Naive thymus-derived CD8-positive, alpha-beta T cell (primary cell): ENCODE measurements around the gene ARHGEF6. TPM values are rescaled to one million over a fixed set of nuclear protein-coding genes. Genes with fewer than 3 reads are reported as not detected.

Experiments used
- ATAC-seq, 2 donors: fragments of 150-1000 bp; cut with Tn5 transposase in 1 of 2; sonication (Bioruptor Pico), chemical (Tn5 transposase) in 1 of 2; 1 replicate in 1 of 2; 2 replicates in 1 of 2; pipeline ENCODE4 v1.10.0; 2021; ENCODE audit warnings: mild to moderate bottlenecking in 2 of 2, moderate library complexity in 2 of 2
- POLR2A ChIA-PET: fragments of 350-600 bp; sonication (Branson Sonifier 250); formaldehyde crosslinking; loops from one replicate; lab custom pipeline; 2021; ENCODE audit warnings: antibody characterized with exemption; lab: Charles Lee
- DNase-seq, 10 donors: peaks; one replicate each; pipeline versions ENCODE4 v3.0.0 to v3.0.0-alpha.2; 2020 to 2022
- H3K27ac Mint-ChIP-seq, 10 donors: one replicate each; pipeline ENCODE4 v1.8.0; 2020 to 2022; ENCODE audit warnings: mild to moderate bottlenecking in 10 of 10, mixed read lengths in 10 of 10, moderate library complexity in 4 of 10, inconsistent platforms in 1 of 10
- H3K27me3 Mint-ChIP-seq, 5 donors: one replicate each; pipeline ENCODE4 v1.8.0; 2021 to 2022; ENCODE audit warnings: mixed read lengths in 5 of 5
- H3K36me3 Mint-ChIP-seq, 3 donors: one replicate each; pipeline ENCODE4 v1.8.0; 2020 to 2022; ENCODE audit warnings: mixed read lengths in 3 of 3, mild to moderate bottlenecking in 2 of 3, inconsistent platforms in 1 of 3
- H3K4me1 Mint-ChIP-seq, 4 donors: one replicate each; pipeline ENCODE4 v1.8.0; 2021 to 2022; ENCODE audit warnings: mixed read lengths in 4 of 4
- H3K4me3 Mint-ChIP-seq, 10 donors: one replicate each; pipeline ENCODE4 v1.8.0; 2020 to 2022; ENCODE audit warnings: mild to moderate bottlenecking in 10 of 10, mixed read lengths in 10 of 10, moderate library complexity in 6 of 10, inconsistent platforms in 1 of 10
- H3K9me3 Mint-ChIP-seq, 9 donors: one replicate each; pipeline ENCODE4 v1.8.0; 2020 to 2022; ENCODE audit warnings: mixed read lengths in 9 of 9, mild to moderate bottlenecking in 3 of 9, inconsistent platforms in 1 of 9, moderate library complexity in 1 of 9
- polyA plus RNA-seq, 3 donors: library from polyadenylated mRNA; unstranded; fragments of 300-500 nt; fragmentation: Illumina TruSeq; gene quantifications; one replicate each; pipeline ENCODE4 v1.2.3, GENCODE V29; 2021
- total RNA-seq, 8 experiments: library from RNA in 2 of 8; stranded (reverse) in 2 of 8; gene quantifications; one replicate each; pipeline ENCODE4 v1.2.3 and lab custom pipeline; 2021 to 2026

Gene ARHGEF6
- total and polyA plus RNA-seq, 5 experiments from 2014 or later: 69.8 to 82.0 (median 75.4) TPM

DNA sequence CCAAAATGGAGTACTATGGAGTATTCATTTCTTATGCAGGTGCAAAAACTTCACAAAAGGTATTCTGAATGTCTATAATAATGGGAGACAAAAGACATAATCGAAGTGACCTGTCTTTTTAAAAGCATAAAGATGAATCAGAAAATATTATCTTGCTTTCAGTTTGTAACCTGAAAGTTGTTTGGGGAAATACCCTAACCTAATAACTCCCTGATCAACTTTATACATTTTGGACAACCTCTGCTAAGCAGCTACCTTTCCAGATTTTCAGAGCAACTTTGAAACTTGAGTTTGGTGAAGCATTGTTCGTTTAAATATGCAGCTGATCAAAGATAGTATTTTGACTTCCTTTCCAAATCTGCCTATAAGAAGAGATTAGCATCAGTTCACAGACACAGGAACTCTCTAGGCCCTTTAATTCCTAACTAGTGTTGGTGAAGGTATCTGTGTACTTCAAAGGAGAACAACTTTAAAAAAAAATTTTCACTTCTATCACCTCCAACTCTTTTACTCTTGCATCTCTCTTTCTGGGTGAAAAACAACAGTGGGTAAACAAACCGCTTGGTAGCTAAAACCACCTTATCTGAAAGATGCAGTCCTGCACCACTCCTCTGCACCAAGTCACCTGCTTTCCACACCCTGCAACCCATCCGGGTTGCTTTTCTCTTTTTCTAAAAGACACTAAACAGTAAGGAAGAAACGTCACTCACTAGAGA lies 106.3 kb downstream of the ARHGEF6 start:
- H3K36me3 Mint-ChIP-seq: peaks cover 0 to 45% (median 23%) of the 10 kb centered on the region in 3 donors
- no peaks in the 10 kb centered on the region for H3K27me3 Mint-ChIP-seq
- no peaks in the 10 kb centered on the region for H3K9me3 Mint-ChIP-seq
- POLR2A ChIA-PET: interaction anchor here (0.6 to 2.1 kb wide), 10 partner anchors 11 to 178 kb away, joined by 3 to 7 read pairs (median 4); no protein-coding TSS in a partner anchor
- ATAC-seq: peak; percentile 89 to 91
- H3K4me3 Mint-ChIP-seq: peak overlapping the region; percentile 47 to 84 (median 72)
- peak overlapping the region; percentile 86 to 96 (median 93) for H3K27ac Mint-ChIP-seq
- peak in 7 of 10 donors; percentile 9 to 72 (median 35) for DNase-seq
- peaks cover 12 to 71% (median 57%) of the 10 kb centered on the region in 4 donors for H3K4me1 Mint-ChIP-seq

DNA sequence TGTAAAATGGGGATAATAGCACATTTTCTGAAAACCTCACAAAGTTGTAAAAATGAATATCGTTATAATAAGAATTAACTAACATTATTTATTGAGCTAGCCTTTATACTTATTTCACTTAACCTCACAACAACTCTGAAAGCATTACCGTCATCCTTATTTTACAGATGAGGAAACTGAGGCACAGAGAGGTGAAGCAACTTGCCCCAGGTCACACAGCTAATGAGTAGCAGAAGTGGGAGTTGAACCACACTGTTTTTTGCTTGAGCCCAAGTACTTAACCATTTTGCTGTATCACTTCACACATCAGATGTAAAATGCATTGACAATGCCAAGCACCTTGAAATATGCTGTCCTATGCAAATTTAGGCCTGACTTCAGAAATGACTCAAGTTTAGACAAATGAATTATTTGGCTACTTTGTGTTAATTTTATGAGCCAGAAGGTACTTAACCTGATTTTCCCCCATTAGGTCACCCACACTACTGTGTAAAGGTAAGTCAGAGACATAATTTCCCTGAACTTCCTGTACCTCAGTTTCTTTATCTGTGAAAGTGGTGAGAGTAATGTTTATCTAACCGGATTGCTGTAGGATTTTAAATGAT lies 109.6 kb downstream of the ARHGEF6 start:
- H3K27me3 Mint-ChIP-seq: no peaks in the 10 kb centered on the region
- H3K4me1 Mint-ChIP-seq: peaks cover 21 to 64% (median 59%) of the 10 kb centered on the region in 4 donors

DNA sequence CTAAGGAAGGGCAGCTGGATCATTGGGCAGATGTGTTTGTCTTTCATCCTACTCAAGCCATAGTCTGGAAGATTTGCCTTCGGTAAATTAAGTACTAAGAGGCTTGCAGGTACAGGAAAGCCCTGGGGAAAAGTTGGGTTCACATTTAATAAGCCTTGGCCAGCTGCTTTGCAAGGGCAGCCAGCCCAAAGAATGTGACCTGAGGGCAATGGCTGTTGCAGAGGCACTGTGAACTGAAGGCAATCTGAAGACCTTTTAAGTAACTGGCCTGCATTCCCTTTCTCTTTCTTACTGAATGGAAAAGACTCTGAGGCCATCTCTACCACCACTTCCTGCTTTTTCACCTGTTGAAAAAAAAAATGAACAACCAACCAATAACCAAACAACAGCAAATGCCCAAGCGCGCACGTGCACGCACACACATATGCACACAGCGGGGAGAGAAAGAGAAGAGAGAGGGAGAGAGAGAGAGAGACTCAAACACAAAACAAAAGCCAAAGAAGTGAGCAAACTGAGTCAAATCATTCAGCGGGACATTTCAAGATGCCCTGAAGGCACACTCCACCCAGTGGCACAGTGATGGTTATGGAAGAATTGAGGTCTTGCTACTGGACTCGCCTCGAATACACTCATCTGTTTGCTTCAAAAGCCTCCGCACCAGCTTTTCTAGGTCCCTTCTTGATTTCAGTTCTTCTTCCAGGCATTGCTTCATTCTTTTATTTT lies 113.1 kb downstream of the ARHGEF6 start:
- POLR2A ChIA-PET: interaction anchor here (0.6 kb wide), 1 partner anchor 75 kb away, joined by 4 read pairs; no protein-coding TSS in a partner anchor
- Mint-ChIP-seq H3K27me3 (no peaks in the 10 kb centered on the region), H3K4me1 (peaks cover 16 to 48% (median 42%) of the 10 kb centered on the region in 4 donors), H3K9me3 (peaks cover 0 to 11% (median 3%) of the 10 kb centered on the region in 9 donors), H3K4me3 (no peak overlapping the region), H3K36me3 (peaks cover 22 to 72% (median 61%) of the 10 kb centered on the region in 3 donors), H3K27ac (peak overlapping the region in 5 of 10 donors; percentile 30 to 72 (median 63))
- ATAC-seq: no peak
- no peak for DNase-seq

More for the DNA sequence above, 109.6 kb downstream of the ARHGEF6 start:
- POLR2A ChIA-PET: no interaction called here
- DNase-seq (no peak), ATAC-seq (no peak)
- H3K36me3 Mint-ChIP-seq: peaks cover 16 to 60% (median 42%) of the 10 kb centered on the region in 3 donors
- H3K9me3 Mint-ChIP-seq: no peaks in the 10 kb centered on the region
- no peak overlapping the region for H3K27ac Mint-ChIP-seq
- H3K4me3 Mint-ChIP-seq: no peak overlapping the region

DNA sequence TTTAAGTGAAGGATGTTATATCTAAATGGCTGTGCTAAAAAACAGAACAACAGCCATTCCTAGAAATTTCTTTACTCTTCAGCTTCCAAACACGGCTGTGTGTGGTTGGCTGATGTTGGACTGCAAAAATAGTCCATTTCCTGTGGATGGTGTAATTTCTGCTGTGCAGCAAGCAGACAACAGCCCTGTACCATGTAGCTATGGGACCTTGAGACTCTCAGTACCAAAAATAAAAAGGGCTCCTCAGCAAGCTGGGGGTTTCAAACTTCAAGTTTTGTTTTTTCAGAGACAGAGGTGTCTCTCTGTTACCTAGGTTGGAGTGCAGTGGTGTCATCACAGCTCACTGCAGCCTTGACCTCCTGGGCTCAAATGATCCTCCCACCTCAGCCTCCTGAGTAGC lies 114.6 kb downstream of the ARHGEF6 start:
- POLR2A ChIA-PET: interaction anchor here (1.0 kb wide), 1 partner anchor 215 kb away, joined by 3 read pairs; no protein-coding TSS in a partner anchor
- Mint-ChIP-seq H3K9me3 (peaks cover 0 to 11% (median 3%) of the 10 kb centered on the region in 9 donors), H3K4me3 (no peak overlapping the region), H3K27me3 (no peaks in the 10 kb centered on the region), H3K4me1 (peaks cover 18 to 54% (median 42%) of the 10 kb centered on the region in 4 donors), H3K36me3 (peaks cover 22 to 59% (median 50%) of the 10 kb centered on the region in 3 donors), H3K27ac (no peak overlapping the region)
- ATAC-seq (no peak), DNase-seq (no peak)

DNA sequence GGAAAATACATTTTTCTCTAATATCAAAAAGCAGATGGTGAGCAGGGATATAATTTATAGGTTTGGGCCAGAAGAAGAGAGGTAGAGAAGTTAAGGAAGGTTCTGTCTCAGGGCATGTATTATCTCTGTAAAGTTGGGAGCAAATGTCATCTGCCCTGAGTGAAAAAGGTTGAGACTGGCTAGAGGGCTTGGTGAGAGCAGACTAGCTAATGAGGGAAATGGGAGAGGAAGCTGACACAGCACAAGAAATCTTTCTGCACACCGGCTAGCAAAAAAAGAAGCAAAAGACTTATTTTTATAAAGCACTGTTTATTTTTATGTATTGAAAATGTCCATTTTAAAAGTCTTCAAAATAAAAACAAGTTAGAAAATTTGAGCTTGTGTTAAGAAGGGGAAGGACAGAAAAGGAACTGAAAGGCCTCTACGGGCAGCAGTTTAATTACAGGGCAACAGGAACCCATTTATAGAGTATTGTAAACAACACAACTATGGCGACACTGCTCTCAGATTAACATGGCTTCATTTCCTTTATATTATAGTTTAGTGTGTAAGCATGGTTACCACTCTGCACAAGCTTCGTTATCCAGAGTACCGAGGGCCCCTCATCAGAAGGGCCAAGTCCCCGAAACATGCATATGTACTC lies 115.4 kb downstream of the ARHGEF6 start:
- DNase-seq (no peak), ATAC-seq (no peak)
- POLR2A ChIA-PET: no interaction called here
- H3K4me3 Mint-ChIP-seq: no peak overlapping the region
- H3K27me3 Mint-ChIP-seq: no peaks in the 10 kb centered on the region
- peaks cover 21 to 61% (median 46%) of the 10 kb centered on the region in 4 donors for H3K4me1 Mint-ChIP-seq
- peaks cover 22 to 54% (median 50%) of the 10 kb centered on the region in 3 donors for H3K36me3 Mint-ChIP-seq
- peak overlapping the region in 3 of 10 donors; percentile 20 to 41 (median 28) for H3K27ac Mint-ChIP-seq
- peaks cover 0 to 11% (median 3%) of the 10 kb centered on the region in 9 donors for H3K9me3 Mint-ChIP-seq

DNA sequence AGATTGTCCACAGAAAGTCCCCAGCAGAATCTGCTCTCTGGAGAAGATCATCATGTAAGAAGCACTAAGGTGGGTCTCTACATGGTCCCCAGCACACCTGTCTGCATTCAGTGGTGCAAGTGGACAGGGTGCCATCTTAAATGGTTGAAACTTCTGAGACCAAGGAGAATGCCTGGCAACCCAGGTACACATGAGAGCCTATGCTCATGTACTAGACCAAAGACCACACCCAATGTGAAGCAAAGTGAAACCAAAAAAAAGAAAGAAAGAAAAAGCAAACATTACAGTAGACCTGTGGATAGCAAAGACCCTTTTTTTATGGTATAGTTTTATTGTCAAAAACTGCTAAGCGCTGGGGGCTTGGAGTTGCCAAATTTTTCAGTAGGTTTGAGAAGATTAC lies 117.8 kb downstream of the ARHGEF6 start:
- H3K4me3 Mint-ChIP-seq: peak overlapping the region in 4 of 10 donors; percentile 1 to 26 (median 14)
- ATAC-seq (peak; percentile 55), DNase-seq (no peak)
- H3K27me3 Mint-ChIP-seq: no peaks in the 10 kb centered on the region
- H3K9me3 Mint-ChIP-seq: peaks cover 0 to 11% (median 3%) of the 10 kb centered on the region in 9 donors
- H3K36me3 Mint-ChIP-seq: peaks cover 18 to 40% (median 33%) of the 10 kb centered on the region in 3 donors
- POLR2A ChIA-PET: interaction anchor here (0.7 kb wide), 2 partner anchors 9 to 28 kb away, joined by 3 to 4 read pairs; no protein-coding TSS in a partner anchor
- H3K4me1 Mint-ChIP-seq: peaks cover 17 to 74% (median 53%) of the 10 kb centered on the region in 4 donors
- peak overlapping the region in 9 of 10 donors; percentile 25 to 87 (median 72) for H3K27ac Mint-ChIP-seq

DNA sequence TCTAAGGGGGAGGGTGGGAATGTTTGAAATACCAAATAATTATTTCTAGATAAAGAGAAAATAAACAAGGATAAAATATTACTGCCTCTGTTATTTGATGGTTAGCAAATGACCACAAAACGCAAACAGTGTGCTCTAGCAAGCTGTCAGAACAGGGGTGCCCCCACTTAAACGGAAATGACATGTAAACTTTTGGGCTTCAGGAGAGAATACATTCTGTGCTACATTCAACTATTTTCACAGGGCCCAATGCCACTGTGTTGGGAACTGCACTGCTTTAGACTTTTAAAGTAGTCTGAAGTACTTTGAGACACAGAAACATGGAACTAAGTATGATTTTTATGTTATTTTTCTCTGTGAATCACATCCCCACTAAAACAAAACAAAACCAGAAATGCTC lies 118.6 kb downstream of the ARHGEF6 start:
- peak overlapping the region; percentile 42 to 82 (median 69) for H3K27ac Mint-ChIP-seq
- POLR2A ChIA-PET: interaction anchor here (0.7 kb wide), 2 partner anchors 9 to 27 kb away, joined by 3 to 4 read pairs; no protein-coding TSS in a partner anchor
- H3K4me3 Mint-ChIP-seq: peak overlapping the region in 8 of 10 donors; percentile 4 to 63 (median 38)

DNA sequence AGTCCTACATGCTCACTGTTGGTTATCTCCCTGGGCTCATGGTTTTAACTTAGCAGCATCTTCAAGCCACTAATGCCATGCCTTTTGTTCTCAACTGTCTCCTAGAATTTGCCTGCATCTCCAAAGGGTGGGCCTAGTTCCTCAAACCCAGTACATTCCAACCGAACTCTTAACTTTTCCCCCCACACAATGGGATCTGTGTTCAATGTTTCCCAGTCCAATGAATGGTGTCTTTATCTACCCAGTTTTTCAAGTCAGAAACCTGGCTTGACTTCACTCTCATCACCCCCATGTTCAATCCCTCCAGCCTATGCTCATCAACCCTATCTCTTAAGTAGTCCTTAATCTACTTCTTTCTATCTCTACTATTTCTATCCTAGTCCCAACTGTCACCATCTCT lies 119.8 kb downstream of the ARHGEF6 start:
- POLR2A ChIA-PET: no interaction called here
- no peak for DNase-seq
- Mint-ChIP-seq H3K4me3 (peak overlapping the region in 2 of 10 donors; percentile 2 to 36), H3K4me1 (peaks cover 21 to 73% (median 58%) of the 10 kb centered on the region in 4 donors), H3K27ac (peak overlapping the region in 7 of 10 donors; percentile 1 to 89 (median 54)), H3K9me3 (peaks cover 0 to 11% (median 3%) of the 10 kb centered on the region in 9 donors), H3K36me3 (peaks cover 6 to 22% (median 18%) of the 10 kb centered on the region in 3 donors), H3K27me3 (no peaks in the 10 kb centered on the region)
- no peak for ATAC-seq

More for the DNA sequence above, 118.6 kb downstream of the ARHGEF6 start:
- ATAC-seq (peak; percentile 44 to 83), DNase-seq (peak in 4 of 10 donors; percentile 16 to 37 (median 32))
- no peaks in the 10 kb centered on the region for H3K27me3 Mint-ChIP-seq
- H3K9me3 Mint-ChIP-seq: peaks cover 0 to 11% (median 3%) of the 10 kb centered on the region in 9 donors
- peaks cover 9 to 33% (median 25%) of the 10 kb centered on the region in 3 donors for H3K36me3 Mint-ChIP-seq
- H3K4me1 Mint-ChIP-seq: peaks cover 18 to 73% (median 54%) of the 10 kb centered on the region in 4 donors

DNA sequence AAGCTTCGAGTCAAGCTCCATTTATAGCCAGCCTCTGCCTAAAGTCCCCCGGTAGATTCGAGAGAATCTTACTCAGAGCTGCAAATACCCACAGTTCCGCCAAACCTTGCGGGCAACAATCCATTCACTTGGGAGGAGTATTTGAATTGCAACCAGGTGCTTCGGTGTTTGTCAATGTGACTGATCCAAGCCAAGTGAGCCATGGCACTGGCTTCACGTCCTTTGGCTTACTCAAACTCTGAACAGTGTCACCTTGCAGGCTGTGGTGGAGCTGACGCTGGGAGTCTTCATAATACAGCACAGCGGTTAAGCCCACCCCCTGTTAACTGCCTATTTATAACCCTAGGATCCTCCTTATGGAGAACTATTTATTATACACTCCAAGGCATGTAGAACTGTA lies 121.6 kb downstream of the ARHGEF6 start:
- H3K4me3 Mint-ChIP-seq: no peak overlapping the region
- no peaks in the 10 kb centered on the region for H3K27me3 Mint-ChIP-seq
- peak overlapping the region in 5 of 10 donors; percentile 24 to 93 (median 89) for H3K27ac Mint-ChIP-seq
- POLR2A ChIA-PET: interaction anchor here (0.6 to 1.6 kb wide), 4 partner anchors 9 to 33 kb away, joined by 3 to 7 read pairs (median 4); no protein-coding TSS in a partner anchor
- peaks cover 0 to 2% (median 0%) of the 10 kb centered on the region in 9 donors for H3K9me3 Mint-ChIP-seq
- DNase-seq: no peak
- no peak for ATAC-seq
- peaks cover 0 to 11% (median 7%) of the 10 kb centered on the region in 3 donors for H3K36me3 Mint-ChIP-seq
- H3K4me1 Mint-ChIP-seq: peaks cover 26 to 72% (median 62%) of the 10 kb centered on the region in 4 donors

DNA sequence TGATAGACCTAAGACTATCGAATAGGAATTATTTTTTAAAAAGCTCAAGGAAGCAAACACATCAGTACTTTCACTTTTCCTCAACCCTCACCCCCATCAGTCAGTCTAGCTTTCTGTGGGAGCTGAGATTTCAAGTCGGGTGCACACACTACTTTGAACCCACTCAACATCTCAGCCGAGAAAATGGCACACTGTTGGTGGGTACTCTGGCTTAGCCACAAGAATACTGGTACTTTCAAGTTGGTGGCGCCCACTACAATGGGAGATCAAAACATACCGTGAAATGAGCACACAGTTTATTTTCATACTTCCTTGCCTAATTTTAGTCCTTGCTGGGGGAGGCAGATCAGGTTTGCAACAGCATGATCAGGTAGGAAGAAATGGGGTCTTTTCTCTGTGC lies 122.6 kb downstream of the ARHGEF6 start:
- peak in 2 of 10 donors; percentile 17 to 26 for DNase-seq

DNA sequence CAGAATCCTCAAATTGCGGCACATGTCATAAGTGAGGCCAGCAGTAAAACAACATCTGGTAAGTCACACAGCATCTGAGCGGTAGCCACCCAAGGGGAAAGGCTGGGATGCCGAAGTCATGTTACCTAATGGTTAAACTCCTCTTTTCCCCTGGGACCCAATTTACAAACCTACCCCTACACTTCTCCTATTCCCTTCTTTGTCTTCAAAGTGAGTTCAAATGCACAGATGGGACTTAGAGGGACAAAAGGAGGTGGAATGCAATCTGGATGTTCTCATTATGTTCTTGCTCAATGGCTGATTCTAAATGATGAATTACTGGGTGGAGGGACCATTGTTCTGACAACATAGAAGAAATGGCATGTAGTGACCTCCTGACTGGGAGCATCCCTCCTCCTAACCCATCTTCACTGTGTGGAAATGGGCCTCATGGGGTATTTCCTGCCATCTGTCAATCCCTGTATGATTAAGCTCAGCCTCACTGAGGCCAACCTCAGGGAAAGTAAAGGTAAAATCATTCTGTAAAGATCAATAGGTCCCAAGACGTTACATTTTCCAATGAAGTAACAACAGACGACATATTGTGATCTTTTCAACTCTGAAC lies 124.3 kb downstream of the ARHGEF6 start:
- Mint-ChIP-seq H3K27me3 (no peaks in the 10 kb centered on the region), H3K4me1 (peaks cover 23 to 53% (median 45%) of the 10 kb centered on the region in 4 donors), H3K4me3 (peak overlapping the region in 2 of 10 donors; percentile 6 to 29), H3K27ac (peak overlapping the region in 6 of 10 donors; percentile 22 to 92 (median 74)), H3K36me3 (peaks cover 0 to 5% (median 2%) of the 10 kb centered on the region in 3 donors), H3K9me3 (peaks cover 0 to 2% (median 0%) of the 10 kb centered on the region in 9 donors)
- POLR2A ChIA-PET: no interaction called here
- no peak for DNase-seq
- no peak for ATAC-seq

More for the DNA sequence above, 122.6 kb downstream of the ARHGEF6 start:
- ATAC-seq: peak; percentile 57 to 69
- H3K36me3 Mint-ChIP-seq: peaks cover 0 to 5% (median 2%) of the 10 kb centered on the region in 3 donors
- peaks cover 0 to 2% (median 0%) of the 10 kb centered on the region in 9 donors for H3K9me3 Mint-ChIP-seq
- peak overlapping the region; percentile 12 to 73 (median 65) for H3K4me3 Mint-ChIP-seq
- no peaks in the 10 kb centered on the region for H3K27me3 Mint-ChIP-seq
- H3K27ac Mint-ChIP-seq: peak overlapping the region; percentile 74 to 93 (median 89)
- peaks cover 23 to 67% (median 54%) of the 10 kb centered on the region in 4 donors for H3K4me1 Mint-ChIP-seq
- POLR2A ChIA-PET: interaction anchor here (0.9 to 1.6 kb wide), 4 partner anchors 8 to 32 kb away, joined by 3 to 4 read pairs (median 4); no protein-coding TSS in a partner anchor
